ENCODE measurements around the gene WDR90. TPM values are rescaled to one million over a fixed set of nuclear protein-coding genes. Genes with fewer than 3 reads are reported as not detected.

The WDR90 gene
- total and polyA plus RNA-seq, 2 of the 13 experiments (the other 11 are each of a cell fraction or from before 2014, with no cell fraction given), result 14.9 to 28.9 TPM

GRCh38 chr16:642189-643049, 6.7 kb upstream of the WDR90 start (continued):
- TF ChIP-seq TCF12 (IDR thresholded peaks at IDR 0.05), result no peak
- 0 out of 2 replicates have a peak, but pooled peaks have one; percentile 40 for TF ChIP-seq TCF12 (CRISPR knock-in tag; IDR thresholded peaks at IDR 0.05)
- TF ChIP-seq, protein P1, sequence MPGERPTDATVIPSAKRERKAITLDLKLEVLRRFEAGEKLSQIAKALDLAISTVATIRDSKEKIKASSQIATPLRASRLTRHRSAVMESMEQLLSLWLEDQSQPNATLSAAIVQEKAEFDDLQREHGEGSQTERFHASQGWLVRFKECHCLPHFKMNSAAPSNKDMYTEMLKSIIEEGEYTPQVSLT (CRISPR knock-in tag; IDR thresholded peaks at IDR 0.05; ENCODE audit: borderline replicate concordance, low read depth), result no peak
- TF ChIP-seq ZFP82 (CRISPR knock-in tag; IDR thresholded peaks at IDR 0.05; ENCODE audit: borderline replicate concordance), result peak; percentile 2; the same call in 1 of the 2 replicates
- TF ChIP-seq ZSCAN22 (CRISPR knock-in tag; IDR thresholded peaks at IDR 0.05), result no peak
- TF ChIP-seq ZFP62 (CRISPR knock-in tag; IDR thresholded peaks at IDR 0.05), result no peak
- peak; percentile 89 for TF ChIP-seq UBTF (CRISPR knock-in tag; IDR thresholded peaks at IDR 0.05)
- TF ChIP-seq PREB (CRISPR knock-in tag; IDR thresholded peaks at IDR 0.05), result 0 out of 2 replicates have a peak, but pooled peaks have one; percentile 28
- TF ChIP-seq SUZ12 (IDR thresholded peaks at IDR 0.05; ENCODE audit: low read depth, low read length), result no peak
- TF ChIP-seq, protein P2, sequence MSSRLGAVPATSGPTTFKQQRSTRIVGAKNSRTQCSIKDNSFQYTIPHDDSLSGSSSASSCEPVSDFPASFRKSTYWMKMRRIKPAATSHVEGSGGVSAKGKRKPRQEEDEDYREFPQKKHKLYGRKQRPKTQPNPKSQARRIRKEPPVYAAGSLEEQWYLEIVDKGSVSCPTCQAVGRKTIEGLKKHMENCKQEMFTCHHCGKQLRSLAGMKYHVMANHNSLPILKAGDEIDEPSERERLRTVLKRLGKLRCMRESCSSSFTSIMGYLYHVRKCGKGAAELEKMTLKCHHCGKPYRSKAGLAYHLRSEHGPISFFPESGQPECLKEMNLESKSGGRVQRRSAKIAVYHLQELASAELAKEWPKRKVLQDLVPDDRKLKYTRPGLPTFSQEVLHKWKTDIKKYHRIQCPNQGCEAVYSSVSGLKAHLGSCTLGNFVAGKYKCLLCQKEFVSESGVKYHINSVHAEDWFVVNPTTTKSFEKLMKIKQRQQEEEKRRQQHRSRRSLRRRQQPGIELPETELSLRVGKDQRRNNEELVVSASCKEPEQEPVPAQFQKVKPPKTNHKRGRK (CRISPR knock-in tag; IDR thresholded peaks at IDR 0.05), result no peak
- TF ChIP-seq, protein P3, sequence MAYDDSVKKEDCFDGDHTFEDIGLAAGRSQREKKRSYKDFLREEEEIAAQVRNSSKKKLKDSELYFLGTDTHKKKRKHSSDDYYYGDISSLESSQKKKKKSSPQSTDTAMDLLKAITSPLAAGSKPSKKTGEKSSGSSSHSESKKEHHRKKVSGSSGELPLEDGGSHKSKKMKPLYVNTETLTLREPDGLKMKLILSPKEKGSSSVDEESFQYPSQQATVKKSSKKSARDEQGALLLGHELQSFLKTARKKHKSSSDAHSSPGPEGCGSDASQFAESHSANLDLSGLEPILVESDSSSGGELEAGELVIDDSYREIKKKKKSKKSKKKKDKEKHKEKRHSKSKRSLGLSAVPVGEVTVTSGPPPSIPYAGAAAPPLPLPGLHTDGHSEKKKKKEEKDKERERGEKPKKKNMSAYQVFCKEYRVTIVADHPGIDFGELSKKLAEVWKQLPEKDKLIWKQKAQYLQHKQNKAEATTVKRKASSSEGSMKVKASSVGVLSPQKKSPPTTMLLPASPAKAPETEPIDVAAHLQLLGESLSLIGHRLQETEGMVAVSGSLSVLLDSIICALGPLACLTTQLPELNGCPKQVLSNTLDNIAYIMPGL (CRISPR knock-in tag; IDR thresholded peaks at IDR 0.05; ENCODE audit: borderline replicate concordance in 1 of 2, low read depth in 1 of 2), result no peak; a peak in 1 of 4 replicates
- no peak for TF ChIP-seq SATB2 (CRISPR knock-in tag; IDR thresholded peaks at IDR 0.05)
- TF ChIP-seq, protein P4, sequence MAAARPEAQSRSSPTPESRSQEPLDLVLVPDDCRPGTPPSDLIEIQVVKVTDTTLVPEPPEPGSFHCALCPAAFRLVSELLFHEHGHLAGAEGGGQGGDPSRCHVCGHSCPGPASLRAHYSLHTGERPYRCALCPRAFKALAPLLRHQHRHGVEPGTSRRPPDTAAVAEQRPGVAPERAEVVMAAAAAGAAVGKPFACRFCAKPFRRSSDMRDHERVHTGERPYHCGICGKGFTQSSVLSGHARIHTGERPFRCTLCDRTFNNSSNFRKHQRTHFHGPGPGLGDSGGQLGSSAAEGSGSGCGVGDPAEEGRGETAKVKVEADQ (CRISPR knock-in tag; IDR thresholded peaks at IDR 0.05; ENCODE audit: borderline replicate concordance), result peak; percentile 18; the same call in 1 of the 2 replicates
- peak; percentile 36; the same call in 1 of the 2 replicates for TF ChIP-seq ZSCAN25 (CRISPR knock-in tag; IDR thresholded peaks at IDR 0.05)
- no peak for TF ChIP-seq EZH2 (conservative IDR thresholded peaks at IDR 0.05; ENCODE audit: low read depth, low read length)
- TF ChIP-seq, protein P5, sequence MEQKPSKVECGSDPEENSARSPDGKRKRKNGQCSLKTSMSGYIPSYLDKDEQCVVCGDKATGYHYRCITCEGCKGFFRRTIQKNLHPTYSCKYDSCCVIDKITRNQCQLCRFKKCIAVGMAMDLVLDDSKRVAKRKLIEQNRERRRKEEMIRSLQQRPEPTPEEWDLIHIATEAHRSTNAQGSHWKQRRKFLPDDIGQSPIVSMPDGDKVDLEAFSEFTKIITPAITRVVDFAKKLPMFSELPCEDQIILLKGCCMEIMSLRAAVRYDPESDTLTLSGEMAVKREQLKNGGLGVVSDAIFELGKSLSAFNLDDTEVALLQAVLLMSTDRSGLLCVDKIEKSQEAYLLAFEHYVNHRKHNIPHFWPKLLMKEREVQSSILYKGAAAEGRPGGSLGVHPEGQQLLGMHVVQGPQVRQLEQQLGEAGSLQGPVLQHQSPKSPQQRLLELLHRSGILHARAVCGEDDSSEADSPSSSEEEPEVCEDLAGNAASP (CRISPR knock-in tag; IDR thresholded peaks at IDR 0.05; ENCODE audit: borderline replicate concordance), result peak; percentile 39
- no peak for TF ChIP-seq ZNF746 (CRISPR knock-in tag; IDR thresholded peaks at IDR 0.05)
